Left kidney (tissue), 2 donors: ENCODE measurements around the gene MX2. TPM values are rescaled to one million over a fixed set of nuclear protein-coding genes. Genes with fewer than 3 reads are reported as not detected.
"Not testable (repeated sequence)": the region's sequence is repeated elsewhere in the genome, so short reads cannot be mapped to it uniquely, and the experiment has no call there.

Experiments used
- DNase-seq: peaks from one replicate; pipeline ENCODE4 v3.0.0-alpha.2; 2013
- polyA plus RNA-seq: library from polyadenylated mRNA; unstranded; fragments of 120-200 nt; gene quantifications from one replicate; pipeline ENCODE4 v1.2.1, GENCODE V29; 2013; ENCODE audit not compliant: insufficient read length

Gene MX2
- polyA plus RNA-seq, 1 donor: 1.9 TPM

- no peak for DNase-seq
Observed at GRCh38 chr21:41411449-41412089, 49.7 kb downstream of the MX2 start.

GRCh38 chr21:41417505-41417904, 55.7 kb downstream of the MX2 start:
- DNase-seq: not testable (repeated sequence)

- DNase-seq: no peak
Observed at GRCh38 chr21:41418393-41418792, 56.6 kb downstream of the MX2 start.

- DNase-seq: no peak
Observed at GRCh38 chr21:41418956-41419680, 57.3 kb downstream of the MX2 start.

GRCh38 chr21:41419921-41420862, 58.4 kb downstream of the MX2 start:
- DNase-seq: peak; percentile 92

GRCh38 chr21:41420998-41421397, 59.2 kb downstream of the MX2 start:
- not testable (repeated sequence) for DNase-seq

- DNase-seq: no peak
Observed at GRCh38 chr21:41422546-41423304, 60.9 kb downstream of the MX2 start.

- not testable (repeated sequence) for DNase-seq
Observed at GRCh38 chr21:41423305-41423636, 61.4 kb downstream of the MX2 start.

GRCh38 chr21:41425588-41425953, 63.7 kb downstream of the MX2 start:
- DNase-seq: no peak

GRCh38 chr21:41425954-41426675, 64.3 kb downstream of the MX2 start, which contains the start of gene MX1:
MX1 (plus strand) TSS chr21:41426239; CDS start chr21:41432071, 5,832 bp downstream.
- DNase-seq: peak; percentile 54

- no peak for DNase-seq
Observed at GRCh38 chr21:41426676-41427404, 65.0 kb downstream of the MX2 start.

- no peak for DNase-seq
Observed at GRCh38 chr21:41427556-41427955, 65.7 kb downstream of the MX2 start.

GRCh38 chr21:41428311-41428710, 66.5 kb downstream of the MX2 start:
- DNase-seq: no peak

GRCh38 chr21:41428847-41429246, 67.0 kb downstream of the MX2 start:
- DNase-seq: no peak

- no peak for DNase-seq
Observed at GRCh38 chr21:41429305-41429704, 67.5 kb downstream of the MX2 start.

GRCh38 chr21:41429925-41430491, 68.2 kb downstream of the MX2 start:
- DNase-seq: no peak

GRCh38 chr21:41431788-41432548, 70.1 kb downstream of the MX2 start:
- DNase-seq: no peak

- DNase-seq: no peak
Observed at GRCh38 chr21:41432562-41433460, 71.0 kb downstream of the MX2 start.
